H54 (cell line): ENCODE data around the gene TBC1D10B.

Experiments
- DNase-seq: peaks from one replicate; pipeline ENCODE4 v3.0.0; 2011; ENCODE audit warnings: low spot score, mixed read lengths; ENCODE audit not compliant: insufficient read length
- FAIRE-seq: peaks from 3 replicates; lab custom pipeline; 2011; peaks lifted over from hg19 to GRCh38; lab: Jason Lieb, UNC
- POLR2A ChIP-seq: IDR thresholded peaks from 2 replicates; pipeline ENCODE4 v1.6.1; 2011; ENCODE audit warnings: low read depth, mild to moderate bottlenecking, low read length

TBC1D10B gene

DNA sequence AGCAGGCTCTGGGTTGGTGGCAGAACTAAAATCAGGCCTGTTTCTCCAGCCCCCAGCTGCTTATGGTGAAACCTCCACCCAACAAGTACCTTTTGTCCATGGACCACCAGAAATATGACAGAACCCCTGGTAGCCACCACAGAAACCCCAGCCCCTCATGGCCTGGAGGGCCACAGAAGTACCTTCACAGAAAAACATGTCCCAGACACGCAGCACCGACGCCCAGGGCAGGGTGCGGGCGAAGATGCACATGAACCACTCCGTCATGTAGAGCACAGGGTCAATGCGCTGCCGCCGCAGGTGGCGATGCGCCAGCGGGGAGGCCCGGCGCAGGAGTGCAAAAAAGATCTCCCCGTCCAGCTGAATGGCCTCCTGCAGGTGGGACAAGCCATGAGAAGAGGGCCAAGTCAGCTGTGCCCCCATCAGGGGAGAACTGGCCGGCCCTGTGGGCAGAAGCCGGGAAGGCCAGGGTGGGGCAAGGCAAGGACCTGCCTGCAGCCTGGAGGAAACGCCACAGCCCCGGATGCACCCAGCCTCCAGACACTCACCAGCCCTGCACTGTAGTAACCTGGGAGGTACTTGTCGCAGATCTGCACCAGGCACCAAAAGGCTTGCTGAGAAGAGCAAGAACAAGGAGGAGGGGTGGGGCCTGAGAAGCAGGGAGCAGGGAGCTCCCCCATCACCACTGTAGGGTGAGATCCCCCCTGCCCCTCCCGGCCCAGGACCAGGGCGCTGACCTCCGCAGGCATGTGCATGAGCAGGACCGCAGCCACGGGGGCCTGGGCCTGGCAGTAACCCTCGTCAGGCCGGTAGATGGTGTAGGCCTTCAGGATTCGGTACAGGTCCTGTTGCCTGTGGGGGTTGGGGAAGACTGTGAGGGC lies 11.1 kb downstream of the TBC1D10B start:
- no peak for DNase-seq
- FAIRE-seq = no peak
- no peak for TF ChIP-seq POLR2A

DNA sequence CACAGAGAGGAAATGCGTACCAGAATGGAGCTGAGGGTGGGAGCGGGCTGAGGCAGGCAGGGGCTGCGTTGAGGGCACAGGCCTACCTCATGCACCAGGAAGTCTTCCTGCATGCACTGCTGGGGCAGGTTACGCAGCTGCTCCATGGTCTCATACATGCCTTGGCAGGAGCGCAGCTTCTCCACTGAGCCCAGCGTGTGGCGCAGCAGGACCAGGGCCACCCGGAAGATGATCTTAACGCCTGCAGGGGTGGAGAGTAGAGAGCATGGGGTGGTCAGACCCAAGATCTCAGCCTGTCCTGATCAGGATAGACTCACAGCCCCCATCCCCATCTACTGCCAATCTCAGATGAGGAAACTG lies 11.7 kb downstream of the TBC1D10B start:
- no peak for TF ChIP-seq POLR2A
- DNase-seq = no peak
- no peak for FAIRE-seq

DNA sequence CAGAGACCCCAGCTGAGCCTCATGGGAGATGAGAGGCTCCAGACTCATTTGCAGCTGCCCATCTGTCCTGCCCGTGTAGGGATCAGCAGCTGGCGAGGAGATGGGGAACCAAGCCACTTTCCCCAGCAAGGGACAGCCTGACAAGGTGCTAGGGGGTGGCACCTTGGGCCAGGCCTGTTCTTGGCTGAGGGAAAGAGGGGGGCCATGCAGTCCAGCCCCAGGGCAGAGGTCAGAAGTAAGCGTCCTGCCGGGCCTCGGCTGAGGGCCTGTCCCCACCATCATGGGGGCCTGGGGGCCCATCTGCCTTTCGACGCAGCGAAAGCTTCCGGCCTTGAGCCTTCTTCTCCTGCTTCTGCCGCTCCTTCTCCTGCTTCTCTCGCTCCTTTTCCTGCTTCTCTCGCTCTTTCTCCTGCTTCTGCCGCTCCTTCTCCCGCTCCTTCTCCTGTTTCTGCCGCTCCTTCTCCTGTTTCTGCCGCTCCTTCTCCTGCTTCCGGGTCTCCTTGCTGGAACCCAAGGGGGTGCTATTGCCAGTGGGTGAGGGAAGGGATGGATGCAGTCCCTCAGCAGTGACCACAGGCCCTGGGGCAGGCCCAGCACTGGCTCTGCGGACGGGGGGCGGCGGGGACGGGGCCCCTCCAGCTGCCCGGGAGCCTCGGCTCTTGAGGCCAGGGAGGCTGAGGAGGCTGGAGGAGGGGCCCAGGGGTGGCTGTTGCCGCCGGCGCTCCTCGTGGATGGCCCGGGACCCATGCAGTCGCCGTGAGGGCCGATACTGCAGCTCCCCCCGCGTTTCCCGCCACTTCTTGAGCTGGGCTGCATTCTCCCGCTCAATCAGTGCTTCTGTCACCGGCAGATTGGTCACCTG lies 12.3 kb downstream of the TBC1D10B start:
- FAIRE-seq (no peak), DNase-seq (no peak)
- TF ChIP-seq POLR2A = no peak

DNA sequence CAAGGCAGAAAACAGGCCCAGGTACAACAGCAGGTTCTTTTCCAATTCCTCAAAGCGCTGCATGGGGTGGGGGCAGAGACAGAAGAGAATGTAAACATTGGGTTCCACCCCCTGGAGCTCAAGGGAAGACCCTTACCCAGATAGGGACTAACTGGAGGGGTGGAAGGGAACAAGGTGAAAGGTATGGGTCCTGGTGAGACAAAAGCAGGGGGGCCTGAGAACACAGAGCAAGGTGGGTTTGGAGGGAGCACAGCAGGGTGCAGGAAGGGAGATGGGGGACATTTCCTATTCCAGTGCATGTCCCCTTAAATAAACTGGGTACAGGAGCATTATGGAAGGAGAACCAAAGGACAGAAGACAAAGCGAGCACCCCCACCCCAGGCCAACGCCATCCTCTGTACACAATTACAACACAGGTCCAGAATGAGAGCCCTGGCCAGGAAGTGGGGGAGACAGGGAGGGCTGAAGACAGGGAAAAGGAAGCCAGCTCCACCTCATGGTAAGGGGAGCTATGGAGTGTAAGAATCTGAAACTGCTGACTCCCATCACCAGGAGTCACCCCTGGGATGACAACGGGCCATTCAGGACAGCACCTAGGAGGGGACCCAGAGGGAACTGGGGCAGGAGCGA lies 13.1 kb downstream of the TBC1D10B start:
- TF ChIP-seq POLR2A = no peak
- FAIRE-seq (no peak), DNase-seq (no peak)

DNA sequence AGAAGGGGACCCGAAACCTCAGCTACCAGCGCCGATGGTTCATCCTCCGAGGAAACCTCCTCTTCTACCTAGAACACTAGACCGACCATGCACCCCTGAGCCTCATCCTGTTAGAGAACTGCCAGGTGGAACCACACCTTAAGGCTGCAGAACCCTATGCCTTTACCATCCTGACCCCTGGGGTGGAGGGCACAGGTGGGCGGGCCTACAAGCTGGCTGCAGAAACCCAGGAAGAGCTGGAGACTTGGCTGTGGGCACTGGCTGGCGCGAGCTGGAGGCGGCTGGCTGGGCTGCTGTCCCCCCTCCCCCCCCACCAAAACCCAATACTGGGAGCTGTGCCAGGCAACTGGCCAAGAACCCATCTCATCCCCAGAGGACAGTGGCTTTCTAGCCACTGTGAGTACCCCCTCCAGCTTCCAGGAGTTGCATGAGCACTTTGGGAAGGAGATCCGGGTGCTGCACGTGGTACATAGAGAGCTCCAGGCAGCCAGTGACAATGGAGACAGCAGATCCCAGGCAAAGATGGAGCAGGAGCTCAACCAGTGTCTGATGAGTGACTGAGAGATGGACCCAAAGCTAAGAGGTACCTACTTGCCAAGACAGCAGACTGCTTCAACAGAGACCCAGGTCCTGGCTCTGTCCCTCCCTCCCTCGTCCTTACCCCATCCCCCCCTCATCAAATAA lies 13.8 kb downstream of the TBC1D10B start:
- FAIRE-seq (no peak), DNase-seq (no peak)
- TF ChIP-seq POLR2A = no peak

DNA sequence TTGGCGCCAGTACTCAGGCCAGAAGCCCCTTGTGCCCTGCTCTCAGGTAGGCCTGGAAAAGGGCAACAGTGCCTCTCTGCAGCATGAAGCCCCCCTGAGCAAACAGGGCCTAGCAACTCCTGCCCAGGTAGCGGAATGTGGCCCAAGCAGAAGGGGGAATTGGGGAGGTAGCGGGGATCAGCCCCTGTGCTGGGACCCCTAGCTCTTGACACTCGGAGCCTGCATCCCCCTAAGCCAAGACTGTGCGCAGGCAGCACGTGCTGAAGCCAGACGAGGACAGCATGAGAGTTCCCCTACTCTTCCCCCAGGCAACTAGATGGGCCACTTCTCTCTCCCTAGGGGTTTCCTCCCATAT lies 14.4 kb downstream of the TBC1D10B start:
- TF ChIP-seq POLR2A = no peak
- FAIRE-seq (no peak), DNase-seq (no peak)

DNA sequence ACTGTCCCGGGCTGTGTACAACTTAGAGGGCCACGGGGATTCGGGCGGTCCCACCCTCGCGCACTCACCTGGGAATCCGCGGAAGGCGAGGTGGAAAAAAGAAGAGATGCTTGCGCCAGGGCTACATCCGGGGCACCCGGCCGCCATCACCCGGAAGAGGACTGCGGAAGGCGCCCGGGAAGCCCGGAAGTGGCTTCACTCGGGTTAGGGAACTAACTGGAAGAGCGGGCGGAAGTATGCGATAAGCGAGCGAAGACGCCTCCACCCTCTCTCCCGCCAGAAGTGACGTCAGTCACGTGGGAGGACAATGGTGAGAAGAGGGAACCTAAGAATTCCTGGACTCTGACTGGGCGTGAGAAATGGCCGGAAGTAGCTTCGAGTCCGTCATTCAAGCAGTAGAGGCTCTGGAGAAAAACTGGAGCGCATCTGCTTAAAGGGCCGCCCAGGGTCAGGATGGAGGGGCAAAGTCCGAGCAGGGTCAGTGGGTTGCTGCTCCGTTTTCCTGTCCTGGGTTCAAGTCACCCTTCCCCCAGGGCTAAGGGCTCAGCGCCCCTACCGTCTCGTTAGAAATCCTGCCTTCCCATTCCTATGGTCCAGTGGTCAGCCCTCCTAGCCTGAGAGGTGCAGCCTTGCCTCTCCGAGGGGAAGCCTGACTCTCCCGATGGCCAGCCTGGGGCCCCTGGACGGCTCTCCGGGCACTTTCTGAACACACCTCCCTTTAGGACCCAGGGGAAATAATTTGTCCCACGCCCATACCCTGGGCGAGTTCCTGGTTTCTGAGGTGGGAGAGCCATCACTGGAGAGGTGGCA lies 14.9 kb downstream of the TBC1D10B start, which contains the start of gene CD2BP2:
CD2BP2 (minus strand) TSS at position 165 of the 810 bp plus-strand sequence. CDS start 627 bp downstream, outside the sequence.
- DNase-seq (peak; percentile 88), FAIRE-seq (peak; percentile 62)
- TF ChIP-seq POLR2A = peak; percentile 50

DNA sequence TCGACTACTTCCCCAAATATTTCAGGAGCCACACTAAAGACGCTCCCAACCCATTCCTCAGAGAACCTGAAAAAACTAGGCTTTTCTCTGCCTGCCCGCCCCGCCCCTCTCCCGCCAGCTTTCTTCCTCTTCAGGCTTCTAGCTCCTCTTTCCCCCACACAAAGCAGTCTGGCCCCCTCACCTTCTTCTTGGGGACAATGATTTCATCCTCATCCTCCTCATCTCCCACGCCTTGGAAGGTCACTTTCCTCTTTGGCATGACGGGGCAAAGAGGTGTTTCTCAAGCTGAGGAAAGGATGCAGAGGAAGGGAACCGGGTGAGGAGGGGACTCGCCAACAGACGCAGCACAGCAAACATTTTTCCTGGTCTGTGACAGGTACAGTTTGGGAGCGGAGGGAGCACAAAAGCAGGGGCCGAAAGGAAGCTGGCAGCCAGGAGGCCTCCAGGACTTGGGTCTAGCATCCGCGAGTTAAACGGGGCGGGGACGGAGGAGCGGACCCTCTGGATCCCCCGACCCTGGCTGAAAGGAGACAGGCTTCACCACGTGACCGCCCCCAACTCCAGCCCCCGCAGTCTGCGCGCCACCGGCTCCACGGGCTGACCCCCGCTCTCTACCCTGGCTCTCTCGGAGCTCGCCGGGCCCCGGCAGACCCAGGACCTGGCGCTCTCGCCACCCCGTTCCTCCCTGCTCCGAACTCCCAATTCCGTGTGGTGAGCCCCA lies 15.7 kb downstream of the TBC1D10B start:
- FAIRE-seq (no peak), DNase-seq (no peak)
- TF ChIP-seq POLR2A = no peak

DNA sequence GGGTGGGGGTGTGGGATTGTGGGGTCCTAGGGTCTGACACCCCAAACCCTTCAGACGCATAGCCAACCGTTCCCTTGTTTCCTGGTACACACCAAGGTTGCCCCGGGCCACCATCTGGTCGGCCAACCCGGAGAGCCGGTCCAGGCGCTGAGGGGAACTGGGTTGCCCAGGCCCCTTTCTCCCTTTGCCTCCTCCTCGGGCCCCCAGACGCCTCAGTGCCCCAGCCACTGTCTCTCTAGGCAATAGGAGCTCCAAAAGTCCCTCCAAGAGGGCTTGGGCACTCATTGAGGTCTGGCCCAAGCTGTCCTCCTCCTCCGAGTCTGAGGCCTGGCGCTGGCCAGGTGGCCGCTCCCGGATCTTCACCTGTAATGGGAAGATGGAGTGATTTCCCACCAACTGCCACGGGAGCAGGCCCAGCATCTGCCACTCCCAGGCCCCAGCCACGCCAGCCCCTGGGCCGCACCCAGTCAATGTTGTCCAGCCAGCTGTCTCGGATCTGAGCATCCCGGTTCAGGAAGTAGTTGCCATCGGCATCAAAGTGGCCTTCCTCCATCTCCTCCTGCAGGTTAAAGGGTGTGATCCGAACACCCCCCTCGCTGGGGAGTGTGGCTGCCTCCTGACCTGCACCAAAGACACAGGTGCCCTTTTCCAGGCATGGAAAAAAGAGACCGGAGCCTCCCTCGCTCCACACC lies 16.7 kb downstream of the TBC1D10B start:
- no peak for FAIRE-seq
- TF ChIP-seq POLR2A = no peak
- DNase-seq = no peak

DNA sequence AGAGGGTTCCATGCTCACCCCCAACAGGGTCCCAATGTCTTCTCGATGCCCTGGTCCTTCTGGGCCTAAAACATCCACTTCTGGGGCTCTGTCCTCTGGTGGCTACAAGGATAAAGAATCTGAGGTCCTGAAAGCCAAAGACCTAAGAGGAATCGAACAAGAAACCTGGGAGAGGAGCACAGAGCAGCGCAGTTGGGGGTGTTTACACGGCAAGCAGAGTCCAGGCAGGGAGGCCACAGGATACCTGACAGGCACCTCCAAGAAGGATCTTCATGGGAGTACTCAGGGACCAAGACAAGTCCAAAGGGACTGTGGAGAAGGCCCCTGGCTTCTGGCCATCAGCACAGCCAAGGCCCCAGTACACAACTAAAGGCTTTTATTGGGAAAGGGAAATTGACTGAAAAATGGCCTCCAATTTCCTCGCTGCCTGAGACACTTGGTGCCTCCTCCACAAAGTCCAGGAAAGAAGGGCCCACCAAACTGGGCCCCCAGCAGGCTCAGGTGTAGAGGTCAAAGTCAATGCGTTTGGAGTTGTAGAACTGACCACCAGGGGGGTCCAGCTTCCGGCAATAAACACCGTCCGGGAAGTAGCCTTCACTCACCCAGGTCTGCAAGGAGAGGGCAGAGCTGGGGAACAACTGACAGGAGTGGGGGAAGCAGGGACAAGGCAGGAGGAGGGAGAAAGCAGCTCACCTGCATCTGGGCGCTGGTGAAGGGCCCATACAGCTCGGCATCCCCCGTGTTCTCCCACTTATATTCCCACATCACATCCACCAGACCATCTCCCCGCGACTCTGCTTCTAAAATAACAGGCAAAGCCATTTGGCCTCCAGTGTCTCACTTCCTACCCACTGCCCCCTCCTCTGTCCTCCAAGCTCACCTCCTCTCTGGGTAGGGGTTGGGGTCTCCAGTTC lies 17.5 kb downstream of the TBC1D10B start:
- TF ChIP-seq POLR2A = no peak
- FAIRE-seq = no peak
- no peak for DNase-seq
